Measurements from ENCODE around the gene HDAC8. TPM values are rescaled to one million over a fixed set of nuclear protein-coding genes. Genes with fewer than 3 reads are reported as not detected.

The HDAC8 gene
- total and polyA plus RNA-seq, 2 donors (not counting 1 experiment from before 2014, with no cell fraction given): 13.3 to 41.9 TPM

GRCh38 chrX:72347366-72347765 is 225.3 kb downstream of the HDAC8 start:
- Histone ChIP-seq H3K4me1 (ENCODE audit: control insufficient read depth in 2 of 2, insufficient read depth in 2 of 2, low read length in 2 of 2) (no peaks in the 10 kb centered on the region), H2AFZ (ENCODE audit: insufficient read depth, low read depth, low read length, poor library complexity, severe bottlenecking) (no peak overlapping the region), H3K79me2 (ENCODE audit: control insufficient read depth, insufficient read depth, low read length) (no peaks in the 10 kb centered on the region), H3K36me3 (replicated peaks in 1 of 2; ENCODE audit: control extremely low read depth in 1 of 2, control insufficient read depth in 1 of 2, extremely low read depth in 1 of 2, insufficient read depth in 2 of 2, low read length in 1 of 2) (peaks cover 0 to 8% of the 10 kb centered on the region in 2 experiments), H4K20me1 (ENCODE audit: control insufficient read depth, insufficient read depth, low read length, poor library complexity, severe bottlenecking) (no peaks in the 10 kb centered on the region), H3K27me3 (replicated peaks in 1 of 4; ENCODE audit: control extremely low read depth in 1 of 4, control insufficient read depth in 3 of 4, insufficient read depth in 4 of 4, low read length in 3 of 4) (no peaks in the 10 kb centered on the region), H3K4me2 (replicated peaks; ENCODE audit: low read depth, low read length, poor library complexity, severe bottlenecking) (no peak overlapping the region), H3K4me3 (ENCODE audit: control extremely low read depth in 1 of 5, extremely low read depth in 1 of 5, insufficient read depth in 1 of 5, low read depth in 2 of 5, low read length in 4 of 5) (no peak overlapping the region), H3K27ac (ENCODE audit: low read length in 2 of 2) (no peak overlapping the region), H3K9ac (ENCODE audit: low read length) (no peak overlapping the region), H3K9me3 (ENCODE audit: control extremely low read depth in 1 of 3, control insufficient read depth in 2 of 3, insufficient read depth in 1 of 3, low read length in 2 of 3) (no peaks in the 10 kb centered on the region)
- ATAC-seq (ENCODE audit: low read depth) (no peak), DNase-seq (no peak)
- H3K4me3 Mint-ChIP-seq: no peak overlapping the region
- no peak overlapping the region for H3K27ac Mint-ChIP-seq
- H3K27me3 Mint-ChIP-seq: no peaks in the 10 kb centered on the region
- TF ChIP-seq EZH2 (IDR thresholded peaks at IDR 0.05; ENCODE audit: borderline replicate concordance, insufficient read depth, low read depth, low read length, poor library complexity, severe bottlenecking): no peak
- intact Hi-C loops (cut with micrococcal nuclease): no loop called here
- no peaks in the 10 kb centered on the region for H3K4me1 Mint-ChIP-seq
- no CpG with 5 or more reads among the region's 2 CpGs for WGBS (ENCODE audit: insufficient coverage)
- CTCF ChIA-PET: no interaction called here
- H3K9me3 Mint-ChIP-seq (ENCODE audit: insufficient read depth): no peaks in the 10 kb centered on the region
- POLR2A ChIA-PET: no interaction called here

GRCh38 chrX:72346302-72346949 is 226.2 kb downstream of the HDAC8 start:
- Histone ChIP-seq H3K4me1 (ENCODE audit: control insufficient read depth in 2 of 2, insufficient read depth in 2 of 2, low read length in 2 of 2) (no peaks in the 10 kb centered on the region), H2AFZ (ENCODE audit: insufficient read depth, low read depth, low read length, poor library complexity, severe bottlenecking) (no peak overlapping the region), H3K27ac (ENCODE audit: low read length in 2 of 2) (no peak overlapping the region), H3K79me2 (ENCODE audit: control insufficient read depth, insufficient read depth, low read length) (no peaks in the 10 kb centered on the region), H3K27me3 (replicated peaks in 1 of 4; ENCODE audit: control extremely low read depth in 1 of 4, control insufficient read depth in 3 of 4, insufficient read depth in 4 of 4, low read length in 3 of 4) (no peaks in the 10 kb centered on the region), H4K20me1 (ENCODE audit: control insufficient read depth, insufficient read depth, low read length, poor library complexity, severe bottlenecking) (no peaks in the 10 kb centered on the region), H3K36me3 (replicated peaks in 1 of 2; ENCODE audit: control extremely low read depth in 1 of 2, control insufficient read depth in 1 of 2, extremely low read depth in 1 of 2, insufficient read depth in 2 of 2, low read length in 1 of 2) (peaks cover 0 to 8% of the 10 kb centered on the region in 2 experiments), H3K9ac (ENCODE audit: low read length) (no peak overlapping the region), H3K4me2 (replicated peaks; ENCODE audit: low read depth, low read length, poor library complexity, severe bottlenecking) (no peak overlapping the region), H3K9me3 (ENCODE audit: control extremely low read depth in 1 of 3, control insufficient read depth in 2 of 3, insufficient read depth in 1 of 3, low read length in 2 of 3) (no peaks in the 10 kb centered on the region), H3K4me3 (ENCODE audit: control extremely low read depth in 1 of 5, extremely low read depth in 1 of 5, insufficient read depth in 1 of 5, low read depth in 2 of 5, low read length in 4 of 5) (no peak overlapping the region)
- ChIA-PET POLR2A (no interaction called here), CTCF (no interaction called here)
- DNase-seq (no peak), ATAC-seq (ENCODE audit: low read depth) (no peak)
- H3K9me3 Mint-ChIP-seq (ENCODE audit: insufficient read depth): no peaks in the 10 kb centered on the region
- H3K27me3 Mint-ChIP-seq: no peaks in the 10 kb centered on the region
- H3K4me3 Mint-ChIP-seq: no peak overlapping the region
- no peak for TF ChIP-seq EZH2 (IDR thresholded peaks at IDR 0.05; ENCODE audit: borderline replicate concordance, insufficient read depth, low read depth, low read length, poor library complexity, severe bottlenecking)
- no peak for TF ChIP-seq CTCF (IDR thresholded peaks at IDR 0.05)
- WGBS (ENCODE audit: insufficient coverage): 100% methylated on average over 2 of the region's 6 CpGs
- H3K4me1 Mint-ChIP-seq: no peaks in the 10 kb centered on the region
- no peak overlapping the region for H3K27ac Mint-ChIP-seq
- intact Hi-C loops (cut with micrococcal nuclease): no loop called here

All from B cell (primary cell).